ENCODE measurements around the gene DAZL.

Gene DAZL

GRCh38 chr3:16538507-16538906, 66.7 kb downstream of the DAZL start:
- DNase-seq, result no peak

GRCh38 chr3:16536996-16537395, 68.2 kb downstream of the DAZL start:
- no peak for DNase-seq

All from NCI-H1105 treated with DMSO at 0.1 percent for 48 hours (cell line).